Measurements from ENCODE around the gene SELENOV. TPM values are rescaled to one million over a fixed set of nuclear protein-coding genes. Genes with fewer than 3 reads are reported as not detected.

SELENOV gene
- total RNA-seq, 1 experiment from 2014 or later, result not detected

- DNase-seq (ENCODE audit: low read depth, low spot score) (no peak), ATAC-seq (no peak)
- ChIA-PET CTCF (no interaction called here), RAD21 (ENCODE audit: low non-redundant PET in 1 of 2, low total read pairs in 2 of 2, uncharacterized antibody in 2 of 2, unreplicated experiment in 2 of 2) (no interaction called here), POLR2A (no interaction called here)
- H3K27me3 ChIP-seq (ENCODE audit: insufficient read depth, low read length), result no peaks in the 10 kb centered on the region
- BruUV-seq (replicated peaks), result no TSS peak
- intact Hi-C loops (cut with micrococcal nuclease), result no loop called here
- H3K4me1 ChIP-seq (ENCODE audit: control insufficient read depth in 1 of 2, insufficient read depth in 2 of 2, low read length in 2 of 2), result peaks cover 2 to 14% of the 10 kb centered on the region in 2 experiments; a peak in 2 of 4 replicates
- H4K20me1 ChIP-seq (ENCODE audit: insufficient read depth), result no peaks in the 10 kb centered on the region
- peaks cover 2% of the 10 kb centered on the region for H3K79me2 ChIP-seq (ENCODE audit: insufficient read depth, low read length)
- H3K27ac ChIP-seq (ENCODE audit: low read depth, low read length), result no peak overlapping the region
- no peak overlapping the region for H3K4me2 ChIP-seq (ENCODE audit: low read length)
- no peak overlapping the region for H3K9ac ChIP-seq (ENCODE audit: low read length)
- no peaks in the 10 kb centered on the region for H3K9me3 ChIP-seq (ENCODE audit: control insufficient read depth in 1 of 2, insufficient read depth in 1 of 2, low read depth in 1 of 2, low read length in 2 of 2)
- no peak overlapping the region for H3K4me3 ChIP-seq (replicated peaks in 1 of 2; ENCODE audit: low read depth in 1 of 2, low read length in 2 of 2)
- H3K9me2 ChIP-seq (ENCODE audit: insufficient read depth), result no peaks in the 10 kb centered on the region
- no peak overlapping the region for H2AFZ ChIP-seq (ENCODE audit: low read depth, low read length, poor library complexity, severe bottlenecking)
- H3K36me3 ChIP-seq (ENCODE audit: control insufficient read depth in 1 of 2, insufficient read depth in 2 of 2, low read length in 2 of 2), result no peaks in the 10 kb centered on the region
- TF ChIP-seq ZBTB33 (IDR thresholded peaks at IDR 0.05; ENCODE audit: extremely low read depth, insufficient replicate concordance, low read length) (no peak), EGR1 (IDR thresholded peaks at IDR 0.05; ENCODE audit: low read depth) (no peak), POLR2AphosphoS5 (IDR thresholded peaks at IDR 0.05; ENCODE audit: low read depth, low read length) (no peak), SIN3A (IDR thresholded peaks at IDR 0.05; ENCODE audit: low read depth) (no peak), ZNF274 (IDR thresholded peaks at IDR 0.05; ENCODE audit: low read depth, low read length) (no peak), CEBPB (IDR thresholded peaks at IDR 0.05; ENCODE audit: low read depth) (no peak), MAX (IDR thresholded peaks at IDR 0.05) (no peak), JUND (IDR thresholded peaks at IDR 0.05) (no peak), ZFX (IDR thresholded peaks at IDR 0.05) (no peak), CTCF (IDR thresholded peaks at IDR 0.05 in 2 of 3, conservative IDR thresholded peaks at IDR 0.05 in 1 of 3; ENCODE audit: borderline replicate concordance in 1 of 3, insufficient read depth in 1 of 3, low read depth in 2 of 3, low read length in 2 of 3) (no peak), EZH2 (IDR thresholded peaks at IDR 0.05) (no peak), SRF (IDR thresholded peaks at IDR 0.05; ENCODE audit: low read depth) (no peak), YY1 (IDR thresholded peaks at IDR 0.05; ENCODE audit: extremely low read depth, insufficient replicate concordance, low read depth, low read length) (no peak), EZH2phosphoT487 (IDR thresholded peaks at IDR 0.05; ENCODE audit: borderline replicate concordance) (no peak), RAD21 (IDR thresholded peaks at IDR 0.05; ENCODE audit: low read depth) (no peak), POLR2A (IDR thresholded peaks at IDR 0.05; ENCODE audit: borderline replicate concordance, extremely low read depth, insufficient read depth, insufficient read length) (no peak), ATF3 (IDR thresholded peaks at IDR 0.05) (no peak), TCF7L2 (IDR thresholded peaks at IDR 0.05; ENCODE audit: borderline replicate concordance, extremely low read depth, insufficient read depth, insufficient read length) (no peak), CBX3 (IDR thresholded peaks at IDR 0.05; ENCODE audit: low read depth) (no peak), ELF1 (IDR thresholded peaks at IDR 0.05; ENCODE audit: borderline replicate concordance, low read depth) (no peak)
Observed at GRCh38 chr19:39544226-39544903, 29.4 kb downstream of the SELENOV start.

Measured in HCT116 (cell line).